GM10847 (cell line): ENCODE data around the gene EED.

Experiments used
- POLR2A ChIP-seq: IDR thresholded peaks from 2 replicates; pipeline ENCODE4 v1.6.1; 2011; ENCODE audit not compliant: insufficient read length; ENCODE audit errors: extremely low read depth

The EED gene

GRCh38 chr11:86244522-86245368, at the start of gene EED:
Gene EED (plus strand): TSS chr11:86244753. CDS start chr11:86245230, 477 bp downstream.
- peak; percentile 75 for TF ChIP-seq POLR2A

- no peak for TF ChIP-seq POLR2A
These were observed 49.6 kb upstream of the EED start for GRCh38 chr11:86194998-86195397.

- TF ChIP-seq POLR2A: no peak
These were observed 48.4 kb upstream of the EED start for GRCh38 chr11:86196085-86196696.

GRCh38 chr11:86196913-86197312, 47.6 kb upstream of the EED start:
- TF ChIP-seq POLR2A: no peak

- no peak for TF ChIP-seq POLR2A
These were observed 47.1 kb upstream of the EED start for GRCh38 chr11:86197448-86197847.

GRCh38 chr11:86198139-86198538, 46.4 kb upstream of the EED start:
- TF ChIP-seq POLR2A: no peak

GRCh38 chr11:86199354-86199753, 45.2 kb upstream of the EED start:
- no peak for TF ChIP-seq POLR2A

- TF ChIP-seq POLR2A: no peak
These were observed 43.1 kb upstream of the EED start for GRCh38 chr11:86201371-86201884.

- no peak for TF ChIP-seq POLR2A
These were observed 42.6 kb upstream of the EED start for GRCh38 chr11:86202013-86202336.

GRCh38 chr11:86204356-86204755, 40.2 kb upstream of the EED start:
- no peak for TF ChIP-seq POLR2A

GRCh38 chr11:86205421-86206336, 38.9 kb upstream of the EED start:
- TF ChIP-seq POLR2A: no peak

GRCh38 chr11:86206337-86206695, 38.2 kb upstream of the EED start:
- TF ChIP-seq POLR2A: no peak

- TF ChIP-seq POLR2A: no peak
These were observed 37.1 kb upstream of the EED start for GRCh38 chr11:86207413-86207812.

- TF ChIP-seq POLR2A: no peak
These were observed 36.0 kb upstream of the EED start for GRCh38 chr11:86208572-86208971.

- TF ChIP-seq POLR2A: no peak
These were observed 34.5 kb upstream of the EED start for GRCh38 chr11:86209806-86210657.

GRCh38 chr11:86210898-86211297, 33.7 kb upstream of the EED start:
- no peak for TF ChIP-seq POLR2A
